ENCODE data around the gene KCNH8.
"Not testable (repeated sequence)": the region's sequence is repeated elsewhere in the genome, so short reads cannot be mapped to it uniquely, and the experiment has no call there.

KCNH8 gene

GRCh38 chr3:19173945-19174344 lies 25.6 kb downstream of the KCNH8 start:
- no peak for DNase-seq (ENCODE audit: low read depth)

- no peak for DNase-seq (ENCODE audit: low read depth)
These were observed 35.3 kb downstream of the KCNH8 start for GRCh38 chr3:19183584-19183983.

- DNase-seq (ENCODE audit: low read depth), result no peak
These were observed 41.8 kb downstream of the KCNH8 start for GRCh38 chr3:19190126-19190525.

GRCh38 chr3:19190602-19191001 lies 42.3 kb downstream of the KCNH8 start:
- DNase-seq (ENCODE audit: low read depth), result no peak

GRCh38 chr3:19199131-19199530 lies 50.8 kb downstream of the KCNH8 start:
- DNase-seq (ENCODE audit: low read depth), result no peak

- DNase-seq (ENCODE audit: low read depth), result no peak
These were observed 54.0 kb downstream of the KCNH8 start for GRCh38 chr3:19202303-19202702.

- DNase-seq (ENCODE audit: low read depth), result no peak
These were observed 54.4 kb downstream of the KCNH8 start for GRCh38 chr3:19202754-19203153.

- no peak for DNase-seq (ENCODE audit: low read depth)
These were observed 58.2 kb downstream of the KCNH8 start for GRCh38 chr3:19206540-19206939.

GRCh38 chr3:19213603-19214220 lies 65.4 kb downstream of the KCNH8 start:
- no peak for DNase-seq (ENCODE audit: low read depth)

GRCh38 chr3:19215427-19215826 lies 67.1 kb downstream of the KCNH8 start:
- DNase-seq (ENCODE audit: low read depth), result no peak

GRCh38 chr3:19216669-19217337 lies 68.5 kb downstream of the KCNH8 start:
- no peak for DNase-seq (ENCODE audit: low read depth)

- no peak for DNase-seq (ENCODE audit: low read depth)
These were observed 72.0 kb downstream of the KCNH8 start for GRCh38 chr3:19220311-19220710.

GRCh38 chr3:19221081-19221480 lies 72.8 kb downstream of the KCNH8 start:
- no peak for DNase-seq (ENCODE audit: low read depth)

GRCh38 chr3:19226479-19226878 lies 78.2 kb downstream of the KCNH8 start:
- no peak for DNase-seq (ENCODE audit: low read depth)

GRCh38 chr3:19228167-19228566 lies 79.9 kb downstream of the KCNH8 start:
- DNase-seq (ENCODE audit: low read depth), result no peak

GRCh38 chr3:19229086-19229485 lies 80.8 kb downstream of the KCNH8 start:
- DNase-seq (ENCODE audit: low read depth), result no peak

- not testable (repeated sequence) for DNase-seq (ENCODE audit: low read depth)
These were observed 81.6 kb downstream of the KCNH8 start for GRCh38 chr3:19229881-19230280.

- DNase-seq (ENCODE audit: low read depth), result no peak
These were observed 83.6 kb downstream of the KCNH8 start for GRCh38 chr3:19231792-19232461.

GRCh38 chr3:19232566-19232965 lies 84.3 kb downstream of the KCNH8 start:
- DNase-seq (ENCODE audit: low read depth), result no peak

GRCh38 chr3:19233882-19234784 lies 85.8 kb downstream of the KCNH8 start:
- not testable (repeated sequence) for DNase-seq (ENCODE audit: low read depth)

- no peak for DNase-seq (ENCODE audit: low read depth)
These were observed 99.8 kb downstream of the KCNH8 start for GRCh38 chr3:19248143-19248542.

GRCh38 chr3:19248767-19249166 lies 100.5 kb downstream of the KCNH8 start:
- no peak for DNase-seq (ENCODE audit: low read depth)
